GM18870 (cell line): ENCODE measurements around the gene MADD.

Experiments
- ATAC-seq: cut with Tn5 transposase; IDR thresholded peaks from one replicate; pipeline ENCODE4 v1.9.1; 2021; ENCODE audit warnings: moderate library complexity; ENCODE audit not compliant: unreplicated experiment

The MADD gene

DNA sequence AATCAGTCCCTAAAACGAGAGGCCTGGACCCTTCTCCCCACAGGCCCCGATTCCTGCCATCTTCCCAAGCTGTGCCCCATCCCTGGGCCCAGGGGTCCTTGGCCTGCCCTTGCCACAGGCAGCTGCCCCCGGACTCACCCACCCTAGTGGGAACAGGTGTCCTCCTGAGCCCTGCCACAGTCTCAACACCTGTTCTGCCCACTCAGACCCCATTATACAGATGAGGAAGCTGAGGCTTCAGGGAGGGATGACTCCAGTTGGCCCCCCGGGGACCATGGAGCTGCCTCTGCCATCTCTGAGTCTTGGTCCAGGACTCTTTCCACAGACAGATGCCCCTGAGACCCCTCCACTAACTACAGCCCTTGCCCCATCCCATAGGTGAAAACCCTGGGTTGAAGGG is 66.7 kb downstream of the MADD start:
- ATAC-seq, result no peak

GRCh38 chr11:47337229-47337924 is 67.4 kb downstream of the MADD start:
- ATAC-seq, result no peak

DNA sequence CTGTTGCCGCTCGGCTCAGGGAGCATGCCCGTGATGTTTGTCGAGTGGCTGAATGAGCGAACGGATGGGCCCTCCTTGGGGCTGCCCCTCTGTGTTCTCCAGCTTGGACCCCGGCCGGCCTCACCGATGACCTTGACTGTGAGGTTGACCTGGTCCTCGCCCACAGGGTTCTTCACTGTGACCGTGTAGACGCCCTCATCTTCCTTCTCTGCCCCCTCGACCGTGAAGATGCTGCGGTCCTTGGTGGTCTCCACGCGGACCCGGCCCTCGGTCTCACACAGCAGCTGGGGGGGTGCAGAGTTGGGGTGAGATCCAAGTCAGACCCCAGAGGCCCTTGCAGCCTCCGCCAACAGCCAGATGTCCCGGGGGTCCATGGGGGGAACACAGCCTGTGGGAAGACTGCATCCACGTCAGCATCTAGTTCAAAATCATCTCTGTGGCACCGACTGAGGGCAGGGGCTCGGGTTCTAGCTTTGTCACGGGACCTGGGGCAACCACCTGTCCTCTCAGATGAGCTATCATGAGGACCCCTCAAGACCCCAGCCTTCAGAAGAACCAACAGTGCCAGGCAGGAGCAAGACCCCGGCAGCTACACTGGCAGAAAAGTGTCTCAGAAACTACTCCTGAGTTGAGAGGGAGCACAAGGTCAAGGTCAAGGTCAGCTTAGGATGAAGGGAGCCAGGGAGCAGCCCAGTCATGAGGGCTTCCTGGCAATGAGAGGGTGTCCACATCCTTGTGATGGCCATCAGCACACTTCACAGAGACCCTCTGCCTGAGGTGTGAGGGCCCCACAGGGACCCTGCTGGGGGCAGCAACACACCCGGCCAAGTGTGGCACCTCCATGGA is 68.7 kb downstream of the MADD start:
- ATAC-seq, result no peak

- ATAC-seq, result no peak
Measured at GRCh38 chr11:47340010-47340409, 70.1 kb downstream of the MADD start.

DNA sequence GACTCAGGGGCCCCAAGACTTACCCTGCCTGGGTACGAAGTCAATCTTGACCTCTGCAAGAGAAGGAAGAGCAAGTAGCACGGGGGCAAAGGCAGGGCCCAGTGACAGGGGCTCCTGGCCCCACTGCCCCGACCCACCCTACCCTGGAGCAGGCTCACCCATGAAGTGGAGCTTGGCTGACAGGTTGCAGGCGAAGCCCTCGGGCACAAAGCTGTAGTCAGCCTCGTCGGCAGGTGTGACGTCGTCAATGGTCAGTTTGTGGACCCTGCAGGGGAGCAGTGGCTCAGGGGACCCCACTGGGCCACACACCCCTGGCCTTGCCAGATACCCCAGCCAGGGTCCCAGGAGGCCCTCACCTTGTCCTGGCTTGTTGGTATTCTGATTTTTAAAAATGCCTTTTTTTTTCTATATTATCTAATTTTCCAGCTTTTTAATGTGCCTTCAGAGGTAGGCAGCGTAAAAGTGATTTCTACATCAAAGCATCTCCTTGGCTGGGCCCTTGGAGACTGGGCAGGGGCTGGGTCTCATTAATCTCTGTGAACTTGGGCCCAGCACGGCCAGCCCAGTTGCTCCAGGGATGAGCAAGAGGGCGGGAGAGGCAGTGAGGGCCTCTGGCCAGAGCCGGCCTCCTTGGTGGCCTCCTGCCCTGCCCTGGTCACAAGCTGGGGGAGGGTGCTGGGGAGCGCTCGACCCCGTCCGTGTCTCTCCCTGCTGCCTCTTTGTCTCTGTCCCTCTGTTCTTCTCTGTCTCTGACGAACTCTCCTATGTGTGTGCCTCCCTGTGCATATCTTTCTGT is 71.2 kb downstream of the MADD start:
- ATAC-seq, result no peak

DNA sequence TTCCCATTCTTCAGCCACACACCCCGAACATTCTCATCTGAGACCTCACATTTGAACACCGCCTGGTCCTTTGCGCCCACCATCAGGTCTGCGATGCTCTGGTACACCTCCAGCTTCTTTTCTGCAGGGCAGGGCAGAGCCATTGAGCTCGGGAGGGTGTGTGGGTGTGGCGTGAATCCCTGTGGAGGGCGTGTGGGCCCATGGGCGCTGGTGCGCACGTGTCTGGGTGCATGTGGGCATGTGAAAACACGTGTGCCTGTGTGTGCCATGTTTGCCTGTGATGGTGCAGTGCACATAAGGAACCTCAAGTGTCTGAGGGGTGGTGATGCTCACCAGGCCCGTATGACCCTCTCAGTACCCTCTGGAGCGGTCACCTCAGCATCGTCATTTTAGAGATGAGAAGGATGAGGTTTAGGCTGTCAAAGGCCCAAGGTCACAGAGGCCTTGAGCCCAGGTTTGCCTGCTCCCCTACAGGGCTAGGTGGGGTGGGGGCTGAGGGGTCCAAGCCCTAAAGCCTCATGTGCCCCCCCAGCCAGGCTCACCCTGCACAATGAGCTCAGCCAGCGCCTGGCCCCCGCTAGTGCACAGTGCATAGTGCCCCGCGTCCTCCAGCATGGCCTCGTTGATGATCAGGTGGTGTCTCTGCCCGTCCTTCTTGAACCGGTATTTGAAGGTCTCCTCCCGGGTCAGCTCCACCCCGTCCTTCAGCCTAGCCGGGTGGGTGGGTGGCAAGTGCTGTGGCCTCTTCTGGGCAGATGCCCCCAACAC is 72.3 kb downstream of the MADD start:
- no peak for ATAC-seq

DNA sequence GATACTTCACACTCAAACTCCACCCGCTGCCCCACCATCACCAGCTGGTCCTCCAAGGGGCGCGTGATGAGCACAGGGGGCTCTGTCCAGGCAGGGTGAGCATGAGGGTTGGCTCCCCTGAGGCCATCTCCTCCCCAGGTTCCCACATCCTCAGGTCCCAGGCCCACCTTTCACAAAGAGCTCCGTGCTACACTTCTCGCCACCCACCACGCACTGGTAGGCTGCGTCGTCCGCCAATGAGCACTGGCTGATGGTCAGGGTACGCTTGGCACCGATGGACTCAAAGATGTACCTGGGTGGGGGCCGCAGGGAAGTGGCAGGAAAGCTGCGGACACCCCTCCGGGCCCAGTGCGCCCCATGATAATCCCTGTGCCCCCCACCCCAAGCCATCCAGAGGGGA is 72.9 kb downstream of the MADD start:
- no peak for ATAC-seq

- no peak for ATAC-seq
Measured at GRCh38 chr11:47345890-47346563, 76.1 kb downstream of the MADD start.

DNA sequence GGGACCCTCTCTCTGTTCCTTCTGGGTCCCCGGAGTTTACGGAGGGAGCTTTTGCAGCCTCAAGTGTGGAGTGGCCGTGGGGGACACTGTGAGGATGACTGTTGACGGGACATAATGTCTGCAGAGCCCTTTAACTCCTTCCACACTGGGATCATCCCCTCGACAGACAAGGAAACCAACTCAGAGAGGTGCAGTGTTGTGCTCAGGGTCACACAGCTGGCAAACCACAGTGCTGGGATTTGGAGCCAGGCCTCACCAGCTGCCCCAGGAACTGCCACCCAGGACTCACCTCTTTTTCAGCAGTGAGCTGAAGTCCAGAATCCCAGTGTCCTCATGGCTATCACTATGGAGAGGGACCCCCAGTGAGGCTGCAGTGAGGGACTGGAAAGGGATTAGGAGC is 77.2 kb downstream of the MADD start:
- no peak for ATAC-seq

DNA sequence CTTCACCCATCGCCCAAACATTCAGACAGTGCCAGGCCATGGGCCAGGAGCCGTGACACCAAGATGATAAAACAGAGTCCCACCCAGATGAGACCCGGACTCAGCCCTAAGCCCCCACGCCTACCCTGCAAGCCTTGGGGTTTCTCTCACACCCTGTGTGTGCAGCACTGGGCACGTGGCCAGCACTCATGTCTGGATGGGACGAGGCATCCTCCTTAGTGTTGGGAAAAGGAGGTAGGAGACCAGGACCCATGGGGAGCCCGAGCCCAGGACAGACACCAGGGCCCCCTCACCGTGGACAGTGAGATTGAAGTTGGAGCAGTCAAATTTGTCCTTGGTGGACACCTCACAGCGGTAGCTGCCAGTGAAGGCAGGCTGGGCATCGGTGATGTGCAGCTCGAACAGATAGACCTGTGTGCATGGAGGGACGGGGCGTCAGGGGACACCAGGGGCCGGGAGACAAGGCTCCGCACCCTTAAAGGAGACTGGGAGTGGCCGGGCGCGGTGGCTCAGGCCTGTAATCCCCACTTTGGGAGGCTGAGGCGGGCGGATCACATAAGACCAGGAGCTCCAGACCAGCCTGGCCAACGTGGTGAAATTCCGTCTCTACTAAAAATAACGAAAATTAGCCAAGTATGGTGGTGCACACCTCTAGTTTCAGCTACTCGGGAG is 78.3 kb downstream of the MADD start:
- ATAC-seq, result no peak

DNA sequence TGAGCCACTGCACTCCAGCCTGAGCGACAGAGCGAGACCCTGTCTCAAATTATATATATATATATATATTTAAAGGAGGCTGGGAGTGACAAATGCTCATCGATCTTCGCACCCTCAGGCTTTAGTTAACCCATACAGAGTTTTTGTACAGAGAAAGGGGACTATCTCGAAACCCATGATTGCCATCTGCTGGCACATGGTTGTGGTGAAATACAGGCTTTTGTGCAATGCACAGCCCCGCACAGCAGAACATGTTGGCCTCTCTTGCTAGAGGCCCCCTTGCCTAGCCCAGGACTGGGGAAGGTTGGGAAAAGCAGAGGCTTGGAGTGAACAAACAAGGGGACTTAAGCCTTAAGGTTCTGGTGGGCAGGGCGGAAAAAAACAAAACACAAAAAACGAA is 78.9 kb downstream of the MADD start:
- no peak for ATAC-seq

GRCh38 chr11:47349521-47350095 is 79.7 kb downstream of the MADD start:
- ATAC-seq, result no peak

GRCh38 chr11:47350315-47350714 is 80.4 kb downstream of the MADD start:
- no peak for ATAC-seq

- ATAC-seq, result no peak
Measured at GRCh38 chr11:47351156-47352126, 81.5 kb downstream of the MADD start.

GRCh38 chr11:47352556-47352955 is 82.6 kb downstream of the MADD start, which contains the start of gene MYBPC3:
Gene MYBPC3, minus strand, starts transcription at chr11:47352702. Its CDS starts 55 bp downstream, at chr11:47352647.
- ATAC-seq, result no peak

DNA sequence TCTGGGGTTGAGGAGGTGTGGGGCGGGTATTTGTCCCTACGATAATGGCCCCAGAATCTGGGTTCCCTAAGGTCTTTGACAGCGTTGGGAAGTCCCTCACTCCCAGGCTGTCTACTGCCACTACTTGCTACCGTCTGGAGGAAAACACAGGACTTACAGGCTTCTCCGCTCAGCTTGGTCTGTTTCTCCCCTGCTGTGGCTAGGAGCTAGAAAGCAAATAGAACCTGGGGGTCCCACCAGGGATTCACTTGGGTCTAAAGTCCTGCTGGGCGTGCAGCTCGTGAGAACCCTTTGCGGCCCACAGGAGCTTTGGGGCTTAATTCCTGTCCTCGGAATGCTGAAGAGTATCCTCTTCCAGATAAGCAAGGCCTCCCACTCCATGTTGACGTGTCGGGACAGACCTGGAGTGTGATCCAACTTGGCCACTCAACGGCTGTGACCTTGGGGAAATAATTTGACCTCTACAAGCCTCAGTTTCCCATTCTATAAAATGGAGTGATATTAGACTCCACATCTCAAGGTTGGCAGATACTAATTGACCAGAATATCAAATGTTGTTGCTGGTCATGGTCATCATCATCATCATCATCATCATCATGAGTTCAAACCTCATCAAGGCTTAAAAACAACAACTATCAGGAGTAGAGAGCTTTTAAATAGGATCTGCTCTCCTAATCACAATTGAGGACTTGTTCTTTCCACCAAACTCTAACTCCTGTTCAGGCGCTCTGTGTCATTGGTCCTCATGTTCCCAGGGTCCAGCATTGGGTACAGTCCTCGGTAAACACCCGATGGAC is 84.2 kb downstream of the MADD start:
- ATAC-seq, result no peak

- ATAC-seq, result no peak
Measured at GRCh38 chr11:47354913-47355282, 85.0 kb downstream of the MADD start.
